ENCODE results near the gene FARS2. TPM values are rescaled to one million over a fixed set of nuclear protein-coding genes. Genes with fewer than 3 reads are reported as not detected.

The FARS2 gene
- total and polyA plus RNA-seq, 7 experiments from 2014 or later = 16.2 to 28.1 (median 20.8) TPM

GRCh38 chr6:5712349-5713215 lies 451.3 kb downstream of the FARS2 start:
- DNase-seq (no peak), ATAC-seq (no peak)
- H3K4me1 Mint-ChIP-seq = peaks cover 0 to 13% (median 4%) of the 10 kb centered on the region in 7 donors
- Histone ChIP-seq H3K9me3 (ENCODE audit: control insufficient read depth in 2 of 3, low read length in 3 of 3) (no peaks in the 10 kb centered on the region), H3K36me3 (ENCODE audit: control insufficient read depth in 2 of 3, insufficient read depth in 3 of 3, low read length in 3 of 3) (peaks cover 0 to 4% (median 0%) of the 10 kb centered on the region in 3 experiments), H3K27me3 (ENCODE audit: control insufficient read depth in 2 of 2, insufficient read depth in 2 of 2, low read length in 2 of 2) (no peaks in the 10 kb centered on the region), H3K4me1 (ENCODE audit: control insufficient read depth in 2 of 2, insufficient read depth in 2 of 2, low read length in 2 of 2) (no peaks in the 10 kb centered on the region), H3K27ac (ENCODE audit: low read depth, low read length) (no peak overlapping the region), H3K4me3 (ENCODE audit: low read length) (no peak overlapping the region)
- ChIA-PET CTCF (no interaction called here), POLR2A (no interaction called here)
- no peaks in the 10 kb centered on the region for H3K27me3 Mint-ChIP-seq
- H3K9me3 Mint-ChIP-seq = peaks cover 8 to 31% (median 12%) of the 10 kb centered on the region in 11 donors
- no peak overlapping the region for H3K4me3 Mint-ChIP-seq
- no peak overlapping the region for H3K27ac Mint-ChIP-seq
- intact Hi-C loops (cut with micrococcal nuclease) = no loop called here
- peaks cover 10 to 52% (median 44%) of the 10 kb centered on the region in 5 donors for H3K36me3 Mint-ChIP-seq

- POLR2A ChIA-PET = no interaction called here
- no peak overlapping the region for H3K27ac ChIP-seq (ENCODE audit: low read depth, low read length)
- peaks cover 8 to 32% (median 12%) of the 10 kb centered on the region in 11 donors for H3K9me3 Mint-ChIP-seq
These were observed 452.2 kb downstream of the FARS2 start for GRCh38 chr6:5713519-5713918.

GRCh38 chr6:5718231-5718947 lies 457.1 kb downstream of the FARS2 start:
- H3K27me3 ChIP-seq (ENCODE audit: control insufficient read depth in 2 of 2, insufficient read depth in 2 of 2, low read length in 2 of 2) = no peaks in the 10 kb centered on the region
- H3K4me1 ChIP-seq (ENCODE audit: control insufficient read depth in 2 of 2, insufficient read depth in 2 of 2, low read length in 2 of 2) = no peaks in the 10 kb centered on the region
- no peaks in the 10 kb centered on the region for H3K9me3 ChIP-seq (ENCODE audit: control insufficient read depth in 2 of 3, low read length in 3 of 3)
- H3K4me1 Mint-ChIP-seq = peaks cover 2 to 15% (median 13%) of the 10 kb centered on the region in 7 donors
- ChIA-PET POLR2A (interaction anchor here (0.7 kb wide), 1 partner anchor 22 kb away, joined by 3 read pairs; no protein-coding TSS in a partner anchor), CTCF (interaction anchor here (0.5 to 1.2 kb wide), 3 partner anchors 9 to 16 kb away, joined by 3 to 5 read pairs (median 3); no protein-coding TSS in a partner anchor)
- H3K36me3 ChIP-seq (ENCODE audit: control insufficient read depth in 2 of 3, insufficient read depth in 3 of 3, low read length in 3 of 3) = peaks cover 0 to 4% (median 0%) of the 10 kb centered on the region in 3 experiments
- H3K27me3 Mint-ChIP-seq = no peaks in the 10 kb centered on the region
- intact Hi-C loops (cut with micrococcal nuclease) = no loop called here
- H3K27ac ChIP-seq (ENCODE audit: low read depth, low read length) = no peak overlapping the region
- ATAC-seq = no peak
- no peak for DNase-seq
- H3K4me3 Mint-ChIP-seq = no peak overlapping the region
- no peak overlapping the region for H3K27ac Mint-ChIP-seq
- H3K9me3 Mint-ChIP-seq = peaks cover 8 to 32% (median 12%) of the 10 kb centered on the region in 11 donors
- no peak overlapping the region for H3K4me3 ChIP-seq (ENCODE audit: low read length)
- H3K36me3 Mint-ChIP-seq = peaks cover 7 to 40% (median 30%) of the 10 kb centered on the region in 5 donors

More at GRCh38 chr6:5713519-5713918, 452.2 kb downstream of the FARS2 start:
- CTCF ChIA-PET = no interaction called here
- ATAC-seq (no peak), DNase-seq (no peak)
- H3K4me3 ChIP-seq (ENCODE audit: low read length) = no peak overlapping the region
- H3K4me3 Mint-ChIP-seq = no peak overlapping the region
- H3K36me3 Mint-ChIP-seq = peaks cover 10 to 52% (median 40%) of the 10 kb centered on the region in 5 donors
- H3K27ac Mint-ChIP-seq = no peak overlapping the region
- intact Hi-C loops (cut with micrococcal nuclease) = no loop called here
- H3K36me3 ChIP-seq (ENCODE audit: control insufficient read depth in 2 of 3, insufficient read depth in 3 of 3, low read length in 3 of 3) = peaks cover 0 to 4% (median 0%) of the 10 kb centered on the region in 3 experiments
- peaks cover 0 to 13% (median 4%) of the 10 kb centered on the region in 7 donors for H3K4me1 Mint-ChIP-seq
- no peaks in the 10 kb centered on the region for H3K27me3 ChIP-seq (ENCODE audit: control insufficient read depth in 2 of 2, insufficient read depth in 2 of 2, low read length in 2 of 2)
- no peaks in the 10 kb centered on the region for H3K4me1 ChIP-seq (ENCODE audit: control insufficient read depth in 2 of 2, insufficient read depth in 2 of 2, low read length in 2 of 2)
- H3K9me3 ChIP-seq (ENCODE audit: control insufficient read depth in 2 of 3, low read length in 3 of 3) = no peaks in the 10 kb centered on the region
- no peaks in the 10 kb centered on the region for H3K27me3 Mint-ChIP-seq

GRCh38 chr6:5723841-5724691 lies 462.8 kb downstream of the FARS2 start:
- peaks cover 20 to 37% (median 27%) of the 10 kb centered on the region in 7 donors for H3K4me1 Mint-ChIP-seq
- CTCF ChIA-PET = interaction anchor here (0.7 kb wide), 1 partner anchor 16 kb away, joined by 3 read pairs; no protein-coding TSS in a partner anchor
- H3K4me1 ChIP-seq (ENCODE audit: control insufficient read depth in 2 of 2, insufficient read depth in 2 of 2, low read length in 2 of 2) = no peaks in the 10 kb centered on the region
- no peaks in the 10 kb centered on the region for H3K9me3 Mint-ChIP-seq
- ATAC-seq (peak; percentile 83), DNase-seq (peak in 3 of 9 donors; percentile 4 to 20 (median 9))
- peak overlapping the region in 9 of 10 donors; percentile 9 to 86 (median 77) for H3K4me3 Mint-ChIP-seq
- H3K27me3 ChIP-seq (ENCODE audit: control insufficient read depth in 2 of 2, insufficient read depth in 2 of 2, low read length in 2 of 2) = no peaks in the 10 kb centered on the region
- peak overlapping the region; percentile 23 for H3K4me3 ChIP-seq (ENCODE audit: low read length)
- peak overlapping the region in 8 of 9 donors; percentile 71 to 93 (median 81) for H3K27ac Mint-ChIP-seq
- H3K27ac ChIP-seq (ENCODE audit: low read depth, low read length) = peak overlapping the region; percentile 10
- intact Hi-C loops (cut with micrococcal nuclease) = loop anchor here in 1 of 2 donors (5.0 kb wide), 1 partner anchor 252 kb away; no protein-coding TSS in a partner anchor
- H3K27me3 Mint-ChIP-seq = no peaks in the 10 kb centered on the region
- POLR2A ChIA-PET = no interaction called here
- no peaks in the 10 kb centered on the region for H3K9me3 ChIP-seq (ENCODE audit: control insufficient read depth in 2 of 3, low read length in 3 of 3)
- no peaks in the 10 kb centered on the region for H3K36me3 ChIP-seq (ENCODE audit: control insufficient read depth in 2 of 3, insufficient read depth in 3 of 3, low read length in 3 of 3)
- H3K36me3 Mint-ChIP-seq = peaks cover 0 to 11% (median 0%) of the 10 kb centered on the region in 5 donors

GRCh38 chr6:5724911-5725310 lies 463.6 kb downstream of the FARS2 start:
- Mint-ChIP-seq H3K27ac (peak overlapping the region in 6 of 9 donors; percentile 18 to 89 (median 76)), H3K36me3 (peaks cover 0 to 11% (median 0%) of the 10 kb centered on the region in 5 donors), H3K9me3 (no peaks in the 10 kb centered on the region), H3K4me1 (peaks cover 18 to 36% (median 27%) of the 10 kb centered on the region in 7 donors), H3K4me3 (peak overlapping the region in 4 of 10 donors; percentile 74 to 81 (median 77)), H3K27me3 (no peaks in the 10 kb centered on the region)
- no peaks in the 10 kb centered on the region for H3K36me3 ChIP-seq (ENCODE audit: control insufficient read depth in 2 of 3, insufficient read depth in 3 of 3, low read length in 3 of 3)
- ChIA-PET CTCF (no interaction called here), POLR2A (no interaction called here)
- H3K27ac ChIP-seq (ENCODE audit: low read depth, low read length) = no peak overlapping the region
- no peaks in the 10 kb centered on the region for H3K27me3 ChIP-seq (ENCODE audit: control insufficient read depth in 2 of 2, insufficient read depth in 2 of 2, low read length in 2 of 2)
- no peak overlapping the region for H3K4me3 ChIP-seq (ENCODE audit: low read length)
- no peaks in the 10 kb centered on the region for H3K4me1 ChIP-seq (ENCODE audit: control insufficient read depth in 2 of 2, insufficient read depth in 2 of 2, low read length in 2 of 2)
- no peaks in the 10 kb centered on the region for H3K9me3 ChIP-seq (ENCODE audit: control insufficient read depth in 2 of 3, low read length in 3 of 3)
- ATAC-seq (no peak), DNase-seq (no peak)
- intact Hi-C loops (cut with micrococcal nuclease) = loop anchor here in 1 of 2 donors (5.0 kb wide), 1 partner anchor 253 kb away; no protein-coding TSS in a partner anchor

Data from naive thymus-derived CD4-positive, alpha-beta T cell (primary cell).